ENCODE measurements around the gene PRR14L. TPM values are rescaled to one million over a fixed set of nuclear protein-coding genes. Genes with fewer than 3 reads are reported as not detected.
"Not testable (repeated sequence)": the region's sequence is repeated elsewhere in the genome, so short reads cannot be mapped to it uniquely, and the experiment has no call there.

Gene PRR14L
- total RNA-seq = 10 to 100 TPM; 28.7 to 31.8 TPM

GRCh38 chr22:31749636-31750364 is at the start of gene PRR14L:
Gene PRR14L (minus strand): TSS chr22:31750132. CDS start chr22:31738860, 11,272 bp downstream.
- CTCF ChIA-PET = interaction anchor here (1.2 kb wide), 1 partner anchor 82 kb away, joined by 3 read pairs; no protein-coding TSS in a partner anchor
- Mint-ChIP-seq H3K9me3 (no peaks in the 10 kb centered on the region), H3K27ac (peak within 1 kb of the TSS; percentile 93), H3K36me3 (ENCODE audit: low read depth) (peaks cover 14% of the 10 kb centered on the region), H3K27me3 (ENCODE audit: low read depth) (no peaks in the 10 kb centered on the region), H3K4me3 (peak within 1 kb of the TSS; percentile 87), H3K4me1 (ENCODE audit: low read depth) (peaks cover 55% of the 10 kb centered on the region)
- peak; percentile 99 for DNase-seq
- intact Hi-C loops (cut with micrococcal nuclease) = loop anchor here (1.0 to 5.0 kb wide), 6 partner anchors 81 to 457 kb away; partner anchors contain the start of genes DRG1, EIF4ENIF1, PATZ1 and PIK3IP1

- H3K9me3 Mint-ChIP-seq; H3K4me3 Mint-ChIP-seq; H3K4me1 Mint-ChIP-seq (ENCODE audit: low read depth); H3K27me3 Mint-ChIP-seq (ENCODE audit: low read depth); intact Hi-C loops (cut with micrococcal nuclease); DNase-seq; H3K27ac Mint-ChIP-seq: not testable (repeated sequence)
- CTCF ChIA-PET = interaction anchor here (0.6 kb wide), 1 partner anchor 17 kb away, joined by 3 read pairs; no protein-coding TSS in a partner anchor
- peaks cover 30% of the 10 kb centered on the region for H3K36me3 Mint-ChIP-seq (ENCODE audit: low read depth)
Observed at GRCh38 chr22:31799358-31799757, 49.4 kb upstream of the PRR14L start.

- CTCF ChIA-PET = interaction anchor here (0.6 kb wide), 1 partner anchor 191 kb away, joined by 3 read pairs; no protein-coding TSS in a partner anchor
- no peak overlapping the region for H3K4me3 Mint-ChIP-seq
- no peak for DNase-seq
- H3K36me3 Mint-ChIP-seq (ENCODE audit: low read depth) = peaks cover 8% of the 10 kb centered on the region
- H3K9me3 Mint-ChIP-seq = no peaks in the 10 kb centered on the region
- H3K27ac Mint-ChIP-seq = no peak overlapping the region
- no peaks in the 10 kb centered on the region for H3K4me1 Mint-ChIP-seq (ENCODE audit: low read depth)
- no peaks in the 10 kb centered on the region for H3K27me3 Mint-ChIP-seq (ENCODE audit: low read depth)
- intact Hi-C loops (cut with micrococcal nuclease) = no loop called here
Observed at GRCh38 chr22:31790240-31790639, 40.3 kb upstream of the PRR14L start.

- peaks cover 11% of the 10 kb centered on the region for H3K36me3 Mint-ChIP-seq (ENCODE audit: low read depth)
- CTCF ChIA-PET = interaction anchor here (0.6 kb wide), 1 partner anchor 191 kb away, joined by 3 read pairs; no protein-coding TSS in a partner anchor
- intact Hi-C loops (cut with micrococcal nuclease) = no loop called here
- DNase-seq = no peak
- no peaks in the 10 kb centered on the region for H3K27me3 Mint-ChIP-seq (ENCODE audit: low read depth)
- no peak overlapping the region for H3K4me3 Mint-ChIP-seq
- no peaks in the 10 kb centered on the region for H3K4me1 Mint-ChIP-seq (ENCODE audit: low read depth)
- no peak overlapping the region for H3K27ac Mint-ChIP-seq
- H3K9me3 Mint-ChIP-seq = no peaks in the 10 kb centered on the region
Observed at GRCh38 chr22:31789803-31790202, 39.9 kb upstream of the PRR14L start.

GRCh38 chr22:31776231-31776630 is 26.3 kb upstream of the PRR14L start:
- CTCF ChIA-PET = interaction anchor here (0.7 kb wide), 1 partner anchor 367 kb away, joined by 3 read pairs; no protein-coding TSS in a partner anchor
- H3K27me3 Mint-ChIP-seq (ENCODE audit: low read depth) = no peaks in the 10 kb centered on the region
- peaks cover 19% of the 10 kb centered on the region for H3K36me3 Mint-ChIP-seq (ENCODE audit: low read depth)
- H3K27ac Mint-ChIP-seq = no peak overlapping the region
- no peak overlapping the region for H3K4me3 Mint-ChIP-seq
- no peaks in the 10 kb centered on the region for H3K9me3 Mint-ChIP-seq
- intact Hi-C loops (cut with micrococcal nuclease) = no loop called here
- DNase-seq = no peak
- no peaks in the 10 kb centered on the region for H3K4me1 Mint-ChIP-seq (ENCODE audit: low read depth)

GRCh38 chr22:31773416-31773815 is 23.5 kb upstream of the PRR14L start:
- H3K4me1 Mint-ChIP-seq (ENCODE audit: low read depth) = peaks cover 11% of the 10 kb centered on the region
- H3K27ac Mint-ChIP-seq = no peak overlapping the region
- CTCF ChIA-PET = no interaction called here
- DNase-seq = no peak
- peaks cover 21% of the 10 kb centered on the region for H3K36me3 Mint-ChIP-seq (ENCODE audit: low read depth)
- no peaks in the 10 kb centered on the region for H3K27me3 Mint-ChIP-seq (ENCODE audit: low read depth)
- no peaks in the 10 kb centered on the region for H3K9me3 Mint-ChIP-seq
- intact Hi-C loops (cut with micrococcal nuclease) = no loop called here
- no peak overlapping the region for H3K4me3 Mint-ChIP-seq

- CTCF ChIA-PET = interaction anchor here (1.0 kb wide), 1 partner anchor 179 kb away, joined by 3 read pairs; no protein-coding TSS in a partner anchor
- Mint-ChIP-seq H3K36me3 (ENCODE audit: low read depth) (peaks cover 26% of the 10 kb centered on the region), H3K27me3 (ENCODE audit: low read depth) (no peaks in the 10 kb centered on the region), H3K27ac (peak overlapping the region; percentile 50), H3K4me1 (ENCODE audit: low read depth) (peaks cover 12% of the 10 kb centered on the region), H3K9me3 (no peaks in the 10 kb centered on the region), H3K4me3 (no peak overlapping the region)
- DNase-seq = no peak
- intact Hi-C loops (cut with micrococcal nuclease) = loop anchor here (1.0 to 5.0 kb wide), 3 partner anchors 14 to 174 kb away; partner anchors contain the start of genes DEPDC5 and YWHAH
Observed at GRCh38 chr22:31768422-31769059, 18.6 kb upstream of the PRR14L start.

- Mint-ChIP-seq H3K9me3 (no peaks in the 10 kb centered on the region), H3K27me3 (ENCODE audit: low read depth) (no peaks in the 10 kb centered on the region), H3K27ac (no peak overlapping the region), H3K4me1 (ENCODE audit: low read depth) (peaks cover 12% of the 10 kb centered on the region), H3K36me3 (ENCODE audit: low read depth) (peaks cover 27% of the 10 kb centered on the region), H3K4me3 (no peak overlapping the region)
- CTCF ChIA-PET = no interaction called here
- intact Hi-C loops (cut with micrococcal nuclease) = loop anchor here (5.0 kb wide), 1 partner anchor 178 kb away; the partner anchor contains the start of gene YWHAH
- no peak for DNase-seq
Observed at GRCh38 chr22:31764785-31765184, 14.9 kb upstream of the PRR14L start.

- Mint-ChIP-seq H3K4me1 (ENCODE audit: low read depth) (peaks cover 15% of the 10 kb centered on the region), H3K36me3 (ENCODE audit: low read depth) (peaks cover 15% of the 10 kb centered on the region)
- DNase-seq; H3K27ac Mint-ChIP-seq; H3K9me3 Mint-ChIP-seq; H3K4me3 Mint-ChIP-seq; intact Hi-C loops (cut with micrococcal nuclease); H3K27me3 Mint-ChIP-seq (ENCODE audit: low read depth): not testable (repeated sequence)
- CTCF ChIA-PET = interaction anchor here (0.6 to 1.0 kb wide), 2 partner anchors 27 to 211 kb away, joined by 4 to 5 read pairs; no protein-coding TSS in a partner anchor
Observed at GRCh38 chr22:31758860-31759259, 8.9 kb upstream of the PRR14L start.

GRCh38 chr22:31757265-31757664 is 7.3 kb upstream of the PRR14L start:
- Mint-ChIP-seq H3K27ac (no peak overlapping the region), H3K36me3 (ENCODE audit: low read depth) (peaks cover 13% of the 10 kb centered on the region), H3K27me3 (ENCODE audit: low read depth) (no peaks in the 10 kb centered on the region), H3K4me3 (no peak overlapping the region), H3K4me1 (ENCODE audit: low read depth) (peaks cover 25% of the 10 kb centered on the region), H3K9me3 (no peaks in the 10 kb centered on the region)
- intact Hi-C loops (cut with micrococcal nuclease) = no loop called here
- CTCF ChIA-PET = no interaction called here
- no peak for DNase-seq

GRCh38 chr22:31754813-31755212 is 4.9 kb upstream of the PRR14L start:
- peaks cover 35% of the 10 kb centered on the region for H3K4me1 Mint-ChIP-seq (ENCODE audit: low read depth)
- peak overlapping the region; percentile 96 for H3K27ac Mint-ChIP-seq
- no peaks in the 10 kb centered on the region for H3K9me3 Mint-ChIP-seq
- H3K27me3 Mint-ChIP-seq (ENCODE audit: low read depth) = no peaks in the 10 kb centered on the region
- CTCF ChIA-PET = interaction anchor here (0.6 kb wide), 1 partner anchor 410 kb away, joined by 3 read pairs; no protein-coding TSS in a partner anchor
- no peak for DNase-seq
- intact Hi-C loops (cut with micrococcal nuclease) = loop anchor here (1.0 to 5.0 kb wide), 4 partner anchors 14 to 463 kb away; partner anchors contain the start of genes DRG1, PATZ1 and PIK3IP1
- peaks cover 9% of the 10 kb centered on the region for H3K36me3 Mint-ChIP-seq (ENCODE audit: low read depth)
- peak overlapping the region; percentile 91 for H3K4me3 Mint-ChIP-seq

Data from activated naive CD4-positive, alpha-beta T cell treated with anti-CD3 and anti-CD28 coated beads for 36 hours (primary cell).